Activated CD4-positive, alpha-beta memory T cell treated with anti-CD3 and anti-CD28 coated beads for 36 hours (primary cell): ENCODE data around the gene TSPEAR. TPM values are rescaled to one million over a fixed set of nuclear protein-coding genes. Genes with fewer than 3 reads are reported as not detected.

Experiments
- CTCF ChIA-PET: fragments of 350-600 bp; sonication (Branson Sonifier 250); formaldehyde crosslinking; loops from one replicate; lab custom pipeline; 2021; ENCODE audit warnings: antibody characterized with exemption, inconsistent platforms; lab: Charles Lee
- POLR2A ChIA-PET: fragments of 350-600 bp; sonication (Branson Sonifier 250); formaldehyde crosslinking; loops from one replicate; lab custom pipeline; 2021; ENCODE audit warnings: antibody characterized with exemption; lab: Charles Lee
- DNase-seq: peaks from one replicate; pipeline ENCODE4 v3.0.0-alpha.2; 2020
- H3K27ac Mint-ChIP-seq: one replicate; pipeline ENCODE4 v1.8.0; 2021; ENCODE audit warnings: mixed read lengths
- H3K27me3 Mint-ChIP-seq: one replicate; pipeline ENCODE4 v1.8.0; 2021; ENCODE audit warnings: mixed read lengths
- H3K36me3 Mint-ChIP-seq: one replicate; pipeline ENCODE4 v1.8.0; 2021; ENCODE audit warnings: mixed read lengths
- H3K4me1 Mint-ChIP-seq: one replicate; pipeline ENCODE4 v1.8.0; 2021; ENCODE audit warnings: low read depth, mixed read lengths
- H3K4me3 Mint-ChIP-seq: one replicate; pipeline ENCODE4 v1.8.0; 2021; ENCODE audit warnings: mild to moderate bottlenecking, mixed read lengths
- H3K9me3 Mint-ChIP-seq: one replicate; pipeline ENCODE4 v1.8.0; 2021; ENCODE audit warnings: mixed read lengths
- intact Hi-C: fragments of 100-400 bp; cut with micrococcal nuclease; formaldehyde crosslinking; loops from one replicate; pipeline ENCODE4 v1.15.1; 2023
- total RNA-seq, 2 experiments: library from RNA; stranded (reverse); gene quantifications; one replicate each; pipeline ENCODE4 v1.2.3, GENCODE V29; 2021

Gene TSPEAR
- total RNA-seq, 2 experiments from 2014 or later = not detected

DNA sequence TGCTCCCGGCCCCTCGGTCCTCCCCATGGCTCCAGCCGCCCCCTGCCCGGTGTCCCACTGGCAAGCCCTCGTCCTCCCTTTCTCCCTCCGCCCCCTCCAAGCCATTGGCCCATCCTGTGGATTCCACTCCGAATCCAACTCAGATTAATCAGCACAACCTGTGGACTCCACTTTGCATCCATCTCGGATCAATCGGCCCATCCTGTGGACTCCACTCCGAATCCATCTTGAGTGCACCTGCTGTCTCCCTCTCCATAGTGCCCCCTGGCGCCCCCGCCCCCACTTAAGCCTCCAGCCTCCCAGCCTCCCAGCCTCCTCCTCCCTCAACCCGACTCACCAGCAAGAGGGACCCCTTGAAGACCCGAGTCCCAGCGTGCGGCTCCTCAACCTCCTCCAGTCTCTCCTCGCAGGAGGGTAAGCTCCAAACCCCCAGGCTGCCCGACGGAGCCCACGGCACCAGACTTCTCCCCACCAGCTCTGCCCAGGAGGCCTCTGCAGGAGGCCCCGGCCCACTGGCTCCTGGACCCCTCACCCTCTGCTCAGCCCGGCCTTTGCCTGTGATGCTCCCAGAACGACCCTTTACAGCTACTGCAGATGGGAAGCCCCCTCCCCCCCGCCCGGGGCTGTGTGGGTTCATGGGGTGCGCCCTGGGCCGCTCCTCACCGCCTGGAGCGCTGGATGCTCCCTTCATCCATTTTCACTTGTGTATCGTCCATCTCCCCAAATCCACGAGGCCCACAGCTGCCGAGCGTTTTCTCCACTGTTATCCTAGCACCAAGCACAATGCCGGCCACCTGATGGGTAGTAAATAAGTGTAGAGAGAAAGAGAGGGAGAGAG lies 40.6 kb upstream of the TSPEAR start:
- ChIA-PET POLR2A (no interaction called here), CTCF (no interaction called here)
- H3K4me3 Mint-ChIP-seq = no peak overlapping the region
- intact Hi-C loops = no loop called here
- no peaks in the 10 kb centered on the region for H3K4me1 Mint-ChIP-seq
- no peak for DNase-seq
- no peaks in the 10 kb centered on the region for H3K36me3 Mint-ChIP-seq
- H3K27ac Mint-ChIP-seq = no peak overlapping the region
- H3K27me3 Mint-ChIP-seq = peaks cover 14% of the 10 kb centered on the region
- H3K9me3 Mint-ChIP-seq = no peaks in the 10 kb centered on the region

DNA sequence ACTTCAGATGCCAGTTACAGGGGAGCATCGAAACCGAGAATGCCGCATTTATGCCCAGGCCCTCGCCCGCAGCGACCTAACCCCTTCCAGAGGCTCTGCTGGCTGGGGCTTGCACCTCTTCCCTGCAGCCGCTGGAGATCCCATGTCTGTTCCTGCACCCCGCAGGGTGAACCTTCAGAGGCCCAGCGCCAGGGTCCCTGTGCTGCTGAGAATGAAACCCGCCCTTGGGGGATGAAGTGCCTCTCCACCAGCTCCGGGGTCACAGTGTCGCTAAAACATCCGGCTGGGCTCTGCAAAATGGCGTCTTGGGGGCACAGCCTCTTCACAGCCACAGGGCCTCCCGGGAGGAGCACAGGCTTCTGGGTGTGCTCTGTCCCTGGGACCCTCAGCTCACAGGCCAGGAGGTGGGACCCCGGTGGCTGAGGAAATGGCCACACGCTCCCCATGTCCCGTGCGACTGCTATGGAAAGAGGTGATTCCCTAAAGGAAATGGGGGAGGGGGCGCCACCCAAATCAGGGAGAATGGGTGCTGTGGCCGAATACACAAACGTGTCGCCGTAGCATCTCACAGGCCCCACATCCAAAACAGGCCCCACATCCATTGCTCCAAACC lies 39.9 kb upstream of the TSPEAR start:
- POLR2A ChIA-PET = no interaction called here
- peaks cover 17% of the 10 kb centered on the region for H3K27me3 Mint-ChIP-seq
- CTCF ChIA-PET = no interaction called here

DNA sequence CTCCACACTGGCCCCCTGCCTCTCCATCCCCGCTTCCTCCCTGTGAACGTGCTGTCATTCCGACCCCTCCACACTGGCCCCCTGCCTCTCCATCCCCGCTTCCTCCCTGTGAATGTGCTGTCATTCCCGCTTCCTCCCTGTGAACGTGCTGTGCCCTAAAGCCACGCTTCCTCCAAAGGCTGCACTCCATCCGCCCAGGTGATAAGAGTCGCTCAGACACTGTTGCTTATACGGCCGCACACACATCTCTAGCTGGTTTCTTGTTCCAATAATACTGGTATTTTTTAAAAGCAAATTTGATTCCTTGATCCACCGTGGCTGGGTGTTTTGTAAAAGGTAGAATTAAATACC lies 39.3 kb upstream of the TSPEAR start:
- Mint-ChIP-seq H3K4me1 (no peaks in the 10 kb centered on the region), H3K36me3 (no peaks in the 10 kb centered on the region), H3K27ac (no peak overlapping the region), H3K27me3 (peaks cover 17% of the 10 kb centered on the region), H3K9me3 (no peaks in the 10 kb centered on the region), H3K4me3 (no peak overlapping the region)
- CTCF ChIA-PET = no interaction called here
- POLR2A ChIA-PET = no interaction called here
- intact Hi-C loops = no loop called here
- no peak for DNase-seq

More for the DNA sequence above, 39.9 kb upstream of the TSPEAR start:
- H3K9me3 Mint-ChIP-seq = no peaks in the 10 kb centered on the region
- H3K4me1 Mint-ChIP-seq = no peaks in the 10 kb centered on the region
- H3K27ac Mint-ChIP-seq = no peak overlapping the region
- no peaks in the 10 kb centered on the region for H3K36me3 Mint-ChIP-seq
- H3K4me3 Mint-ChIP-seq = no peak overlapping the region
- no peak for DNase-seq
- intact Hi-C loops = no loop called here

DNA sequence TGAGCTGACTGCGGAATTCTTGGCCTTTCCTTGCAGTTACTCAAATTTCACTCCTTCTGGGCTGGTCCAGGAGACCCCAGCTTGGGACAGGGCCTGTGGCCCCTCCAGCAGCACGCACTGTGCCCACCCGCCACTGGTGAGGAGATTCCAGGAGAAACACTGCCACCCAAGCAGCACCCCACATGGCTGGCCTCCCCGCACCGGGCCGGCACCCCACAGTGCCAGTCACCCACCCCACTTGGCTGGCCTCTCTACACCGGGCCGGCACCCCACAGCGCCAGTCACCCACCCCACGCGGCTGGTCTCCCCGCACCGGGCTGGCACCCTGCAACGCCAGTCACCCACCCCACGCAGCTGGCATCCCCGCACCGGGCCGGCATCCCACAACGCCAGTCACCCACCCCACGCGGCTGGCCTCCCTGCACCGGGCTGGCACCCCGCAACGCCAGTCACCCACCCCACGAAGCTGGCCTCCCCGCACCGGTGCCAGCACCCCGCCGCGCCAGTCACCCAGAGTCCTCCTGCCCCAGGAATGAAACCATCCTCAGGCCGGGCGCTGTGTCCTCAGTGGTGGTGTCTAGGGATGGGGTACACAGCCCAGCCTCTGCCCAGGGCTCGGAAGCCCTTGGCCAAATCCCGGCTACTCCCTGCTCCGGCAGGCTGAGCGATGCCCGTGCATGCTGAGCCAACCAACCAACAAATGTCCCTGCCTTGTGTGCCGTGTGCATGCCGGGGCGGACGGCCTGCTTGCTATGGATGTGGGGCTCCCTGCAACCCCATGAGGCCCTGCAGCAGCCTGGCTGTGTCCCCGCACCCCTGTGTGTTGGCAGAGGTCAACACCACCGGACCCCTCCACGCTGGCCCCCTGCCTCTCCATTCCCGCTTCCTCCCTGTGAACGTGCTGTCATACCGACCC lies 38.6 kb upstream of the TSPEAR start:
- ChIA-PET CTCF (no interaction called here), POLR2A (no interaction called here)
- intact Hi-C loops = no loop called here
- DNase-seq = no peak
- no peak overlapping the region for H3K27ac Mint-ChIP-seq
- no peak overlapping the region for H3K4me3 Mint-ChIP-seq
- no peaks in the 10 kb centered on the region for H3K9me3 Mint-ChIP-seq
- H3K4me1 Mint-ChIP-seq = no peaks in the 10 kb centered on the region
- H3K36me3 Mint-ChIP-seq = no peaks in the 10 kb centered on the region
- peaks cover 17% of the 10 kb centered on the region for H3K27me3 Mint-ChIP-seq

DNA sequence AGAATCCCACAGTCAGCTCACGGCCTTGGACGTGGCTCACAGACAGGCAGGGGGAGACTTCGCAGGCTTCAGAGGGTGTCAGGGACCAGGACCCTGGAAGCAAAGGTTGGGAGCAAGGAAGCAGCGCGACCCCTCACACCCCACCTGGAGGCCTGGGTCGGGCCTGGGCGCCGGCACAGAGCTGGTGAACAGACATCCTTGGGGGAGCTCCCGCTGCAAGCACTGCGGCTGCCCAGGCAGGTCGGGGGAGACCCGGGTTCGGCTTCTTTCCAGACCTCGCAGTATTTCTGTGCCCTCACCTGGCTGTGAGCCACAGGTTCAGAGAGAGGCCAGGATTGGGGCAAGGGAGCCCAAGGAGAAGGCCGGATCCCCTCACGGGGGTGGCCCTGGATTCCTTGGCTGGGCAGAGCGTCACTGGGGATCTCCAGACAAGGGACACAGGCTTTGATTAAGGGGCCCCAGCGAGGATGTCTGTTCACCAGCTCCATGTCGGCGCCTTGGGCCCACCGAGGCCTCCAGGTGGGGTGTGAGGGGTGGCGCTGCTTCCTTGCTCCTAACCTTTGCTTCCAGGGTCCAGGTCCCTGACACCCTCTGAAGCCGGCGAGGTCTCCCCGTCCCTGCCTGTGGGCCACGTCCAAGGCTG lies 37.9 kb upstream of the TSPEAR start:
- Mint-ChIP-seq H3K4me1 (no peaks in the 10 kb centered on the region), H3K4me3 (no peak overlapping the region), H3K9me3 (no peaks in the 10 kb centered on the region), H3K27ac (no peak overlapping the region), H3K36me3 (no peaks in the 10 kb centered on the region), H3K27me3 (peaks cover 17% of the 10 kb centered on the region)
- ChIA-PET POLR2A (no interaction called here), CTCF (no interaction called here)
- DNase-seq = no peak
- intact Hi-C loops = no loop called here

DNA sequence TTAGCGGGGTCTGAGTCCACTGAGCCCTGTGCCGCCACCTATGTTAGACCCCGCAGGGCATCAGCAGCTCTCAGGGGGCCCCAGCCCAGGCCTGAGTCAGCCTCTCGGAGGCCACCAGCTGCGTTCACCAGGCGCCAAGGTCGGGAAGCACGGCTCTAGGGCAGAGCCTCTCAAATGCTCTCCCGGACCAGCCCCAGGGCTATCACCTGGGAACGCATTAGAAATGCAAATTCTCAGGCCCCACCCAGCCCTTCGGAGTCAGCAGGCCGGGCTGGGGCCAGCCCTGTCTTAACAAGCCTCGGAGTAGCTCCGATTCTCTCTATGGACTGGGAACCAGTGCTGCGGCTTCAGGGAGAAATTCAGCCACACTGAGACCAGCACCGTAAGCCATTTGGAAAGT lies 37.2 kb upstream of the TSPEAR start:
- DNase-seq = no peak
- Mint-ChIP-seq H3K27ac (no peak overlapping the region), H3K4me1 (no peaks in the 10 kb centered on the region), H3K27me3 (peaks cover 17% of the 10 kb centered on the region), H3K4me3 (no peak overlapping the region), H3K36me3 (no peaks in the 10 kb centered on the region), H3K9me3 (no peaks in the 10 kb centered on the region)
- ChIA-PET POLR2A (no interaction called here), CTCF (no interaction called here)
- intact Hi-C loops = no loop called here

DNA sequence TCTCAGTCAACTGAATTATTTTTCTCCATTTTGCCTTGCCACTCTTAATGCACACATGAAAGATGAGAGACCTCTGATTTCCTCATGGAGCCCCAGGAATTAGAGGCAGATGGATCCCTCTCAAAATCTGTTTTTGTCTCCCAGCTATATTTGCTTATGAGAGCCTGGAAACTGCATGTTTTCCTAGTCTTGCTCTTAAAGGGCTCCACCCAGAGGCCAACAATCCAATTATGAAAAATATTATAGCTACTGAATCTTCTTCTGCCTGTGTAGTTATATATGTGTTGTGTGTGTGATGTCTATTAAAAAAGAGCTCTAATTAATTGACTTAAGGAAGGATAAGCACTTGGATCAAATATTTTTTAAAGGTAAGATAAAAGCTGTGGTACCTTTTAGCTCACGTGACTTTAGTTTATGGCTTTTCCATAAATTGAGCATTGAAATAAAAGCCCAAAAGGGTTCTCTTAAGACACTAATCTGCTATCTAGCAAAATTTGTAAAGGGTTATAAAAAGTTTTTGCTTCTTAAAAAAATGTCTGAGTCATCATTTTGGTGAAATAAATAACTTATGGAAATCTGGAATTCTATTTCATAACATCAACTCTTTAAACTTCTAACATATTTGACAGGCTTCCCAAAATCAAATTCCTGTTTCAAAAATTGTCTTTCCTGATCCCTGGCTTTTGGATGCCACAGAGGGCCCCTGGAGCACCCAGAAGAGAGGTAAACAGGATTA lies 31.2 kb upstream of the TSPEAR start:
- Mint-ChIP-seq H3K27me3 (peaks cover 3% of the 10 kb centered on the region), H3K4me3 (no peak overlapping the region)
- intact Hi-C loops = loop anchor here (1.0 kb wide), 1 partner anchor 232 kb away; no protein-coding TSS in a partner anchor

DNA sequence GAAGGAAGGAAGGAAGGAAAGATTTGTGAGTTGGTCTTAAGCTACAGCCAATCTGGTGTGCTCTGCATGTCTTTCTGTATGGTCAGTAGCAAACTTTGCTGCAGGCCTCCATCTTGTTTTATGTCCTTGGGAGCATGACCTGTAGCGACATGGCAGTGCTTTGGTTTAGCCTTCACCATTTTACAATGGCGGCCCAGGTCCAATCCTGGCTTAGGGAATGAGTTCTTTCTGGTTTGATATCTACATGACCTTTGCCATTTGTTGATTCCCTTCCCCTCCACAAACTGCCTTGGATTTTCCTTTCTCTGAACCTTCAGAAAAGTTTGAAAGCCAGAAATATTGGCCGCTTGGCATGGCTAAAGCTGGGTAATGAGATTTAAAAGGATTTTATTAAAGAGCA lies 30.5 kb upstream of the TSPEAR start:
- ChIA-PET CTCF (interaction anchor here (0.6 to 2.8 kb wide), 9 partner anchors 22 to 439 kb away, joined by 3 to 35 read pairs (median 3); no protein-coding TSS in a partner anchor), POLR2A (interaction anchor here (0.6 kb wide), 1 partner anchor 1617 kb away, joined by 3 read pairs; no protein-coding TSS in a partner anchor)
- no peak for DNase-seq
- no peak overlapping the region for H3K27ac Mint-ChIP-seq
- H3K4me1 Mint-ChIP-seq = peaks cover 5% of the 10 kb centered on the region
- H3K36me3 Mint-ChIP-seq = no peaks in the 10 kb centered on the region
- intact Hi-C loops = loop anchor here (1.0 kb wide), 1 partner anchor 232 kb away; no protein-coding TSS in a partner anchor
- H3K27me3 Mint-ChIP-seq = peaks cover 3% of the 10 kb centered on the region
- H3K4me3 Mint-ChIP-seq = no peak overlapping the region
- H3K9me3 Mint-ChIP-seq = no peaks in the 10 kb centered on the region

More for the DNA sequence above, 31.2 kb upstream of the TSPEAR start:
- CTCF ChIA-PET = interaction anchor here (0.6 to 2.8 kb wide), 12 partner anchors 11 to 440 kb away, joined by 3 to 35 read pairs (median 3); no protein-coding TSS in a partner anchor
- H3K36me3 Mint-ChIP-seq = no peaks in the 10 kb centered on the region
- no peaks in the 10 kb centered on the region for H3K9me3 Mint-ChIP-seq
- H3K4me1 Mint-ChIP-seq = peaks cover 5% of the 10 kb centered on the region
- no peak for DNase-seq
- no peak overlapping the region for H3K27ac Mint-ChIP-seq
- POLR2A ChIA-PET = interaction anchor here (0.6 kb wide), 1 partner anchor 1616 kb away, joined by 3 read pairs; no protein-coding TSS in a partner anchor

DNA sequence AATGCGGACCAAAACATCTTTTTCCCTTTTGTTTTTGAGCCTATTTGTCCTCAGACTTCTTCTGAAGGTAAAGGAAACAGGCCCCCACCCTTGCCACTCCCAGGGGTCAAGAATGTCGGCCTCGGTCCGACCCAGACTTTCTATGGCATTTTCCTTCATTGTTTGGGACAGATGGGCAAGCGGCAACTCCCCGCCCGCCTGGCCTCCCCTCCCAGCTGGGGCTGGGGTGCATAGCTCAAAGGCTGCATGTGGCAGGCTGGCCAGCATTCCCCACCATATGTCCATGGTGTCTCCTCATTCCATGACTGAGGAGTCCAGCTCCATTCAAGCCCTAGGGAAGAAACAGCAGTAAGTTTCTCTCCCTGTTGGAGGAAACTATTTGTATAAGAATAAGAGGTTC lies 29.4 kb upstream of the TSPEAR start:
- Mint-ChIP-seq H3K27me3 (no peaks in the 10 kb centered on the region), H3K4me3 (no peak overlapping the region), H3K36me3 (no peaks in the 10 kb centered on the region), H3K27ac (no peak overlapping the region), H3K4me1 (peaks cover 5% of the 10 kb centered on the region), H3K9me3 (no peaks in the 10 kb centered on the region)
- ChIA-PET CTCF (interaction anchor here (0.7 to 1.2 kb wide), 2 partner anchors 33 to 230 kb away, joined by 3 to 7 read pairs; no protein-coding TSS in a partner anchor), POLR2A (no interaction called here)
- DNase-seq = no peak
- intact Hi-C loops = no loop called here

DNA sequence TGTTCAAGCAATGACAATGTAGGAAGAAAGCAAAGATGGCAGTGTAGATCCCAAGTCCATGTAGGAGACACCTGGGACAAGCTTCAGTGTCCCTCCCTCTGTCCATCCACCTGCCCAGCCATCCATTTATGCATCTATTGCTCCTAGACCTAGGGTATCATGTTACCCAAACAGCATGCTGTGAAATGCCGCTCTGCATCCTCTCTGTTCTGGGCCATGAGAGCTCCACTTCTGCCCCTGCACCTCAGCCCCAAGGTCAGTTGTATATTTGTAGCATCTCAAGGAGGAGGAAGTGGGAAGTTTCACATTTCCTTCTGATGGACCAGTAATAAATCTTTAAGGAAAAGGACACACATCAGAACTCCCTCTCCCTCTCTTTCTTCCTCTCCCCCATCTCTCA lies 27.9 kb upstream of the TSPEAR start:
- DNase-seq = no peak
- CTCF ChIA-PET = interaction anchor here (1.4 kb wide), 1 partner anchor 54 kb away, joined by 5 read pairs; no protein-coding TSS in a partner anchor
- no peaks in the 10 kb centered on the region for H3K27me3 Mint-ChIP-seq
- H3K9me3 Mint-ChIP-seq = no peaks in the 10 kb centered on the region
- no peak overlapping the region for H3K4me3 Mint-ChIP-seq
- no peaks in the 10 kb centered on the region for H3K36me3 Mint-ChIP-seq
- no peak overlapping the region for H3K27ac Mint-ChIP-seq
- H3K4me1 Mint-ChIP-seq = peaks cover 5% of the 10 kb centered on the region
- POLR2A ChIA-PET = no interaction called here
- intact Hi-C loops = no loop called here

DNA sequence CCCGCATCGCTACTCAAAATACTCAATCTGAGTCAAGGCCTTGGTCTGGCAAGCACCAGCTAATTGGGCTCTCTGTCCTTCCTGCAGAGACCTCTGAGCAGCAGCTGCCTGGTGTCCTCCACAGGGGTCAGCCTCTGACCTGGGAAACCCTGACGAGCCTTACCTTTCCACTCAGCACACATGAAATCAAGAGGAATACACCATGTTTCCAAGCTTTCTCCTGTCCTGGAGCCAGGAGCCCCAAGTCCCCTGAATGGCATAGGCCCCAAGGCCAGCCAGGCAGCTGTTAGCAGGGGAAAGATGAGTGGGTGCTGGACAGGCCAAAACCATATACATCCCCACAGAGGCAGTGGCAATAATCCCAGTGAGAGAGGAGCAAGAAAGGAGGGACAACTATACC lies 27.2 kb upstream of the TSPEAR start:
- Mint-ChIP-seq H3K9me3 (no peaks in the 10 kb centered on the region), H3K27ac (no peak overlapping the region), H3K4me1 (peaks cover 5% of the 10 kb centered on the region), H3K4me3 (no peak overlapping the region), H3K27me3 (no peaks in the 10 kb centered on the region), H3K36me3 (no peaks in the 10 kb centered on the region)
- intact Hi-C loops = no loop called here
- no peak for DNase-seq
- POLR2A ChIA-PET = no interaction called here
- CTCF ChIA-PET = no interaction called here
